Stimulated activated CD4-positive, alpha-beta T cell treated with anti-CD3 and anti-CD28 coated beads, Interleukin-1b, Interleukin-23, amount 100 ng/mL, for 48 hours (primary cell): ENCODE data around the gene TMEM167A.

Experiments used
- DNase-seq: peaks from one replicate; pipeline ENCODE4 v3.0.0-alpha.2; 2020

The TMEM167A gene

DNA sequence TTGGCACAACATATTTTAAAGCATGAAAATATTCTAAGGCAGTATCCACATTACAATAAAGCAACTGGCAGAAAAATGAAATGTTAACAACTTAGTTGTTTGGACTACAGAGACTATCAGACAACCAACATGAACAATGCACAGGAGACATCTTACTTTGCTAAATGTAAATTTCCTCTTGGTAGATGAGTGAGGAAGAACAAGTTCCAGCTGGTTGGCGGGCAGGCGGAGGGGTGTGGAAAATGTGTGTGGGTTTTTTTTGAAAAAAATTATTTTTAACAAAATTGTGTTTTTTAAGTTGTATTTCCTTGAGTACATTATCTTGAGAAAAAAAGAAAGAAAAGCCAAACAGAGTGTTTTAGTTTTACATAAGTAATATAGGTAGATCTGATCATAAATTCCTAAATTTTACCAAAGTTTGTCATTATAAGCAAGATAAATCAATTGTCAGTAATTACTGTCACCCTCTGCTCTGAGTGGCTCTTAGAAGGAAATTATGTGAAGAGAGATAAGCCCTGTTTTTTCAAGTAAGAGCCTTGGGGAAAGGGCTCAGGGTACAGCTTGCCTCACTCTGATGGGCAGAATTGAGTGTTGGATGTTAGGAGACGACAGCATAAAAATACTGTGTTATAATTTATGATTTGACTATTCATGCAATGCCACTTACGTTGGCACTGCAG, 42.5 kb downstream of the TMEM167A start:
- DNase-seq: no peak

DNA sequence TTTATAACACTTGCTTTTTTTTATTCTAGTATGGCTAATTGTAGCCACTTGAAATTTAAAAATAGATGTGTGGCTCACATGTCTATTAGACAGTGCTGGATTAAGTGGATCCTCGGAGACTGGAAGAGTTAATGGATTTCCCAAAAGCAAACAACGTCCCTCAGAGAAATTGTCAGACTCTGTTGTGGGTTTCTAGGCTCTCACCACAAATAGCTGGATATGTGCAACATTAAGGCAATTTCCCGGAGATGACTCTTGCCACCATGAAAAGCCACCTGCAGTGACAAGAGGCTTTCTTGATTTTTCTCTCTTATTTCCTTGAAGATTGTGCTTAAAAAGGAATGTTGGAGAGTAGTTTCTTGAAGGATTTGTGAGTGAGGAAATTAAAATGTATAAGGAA, 43.2 kb downstream of the TMEM167A start:
- DNase-seq: no peak

DNA sequence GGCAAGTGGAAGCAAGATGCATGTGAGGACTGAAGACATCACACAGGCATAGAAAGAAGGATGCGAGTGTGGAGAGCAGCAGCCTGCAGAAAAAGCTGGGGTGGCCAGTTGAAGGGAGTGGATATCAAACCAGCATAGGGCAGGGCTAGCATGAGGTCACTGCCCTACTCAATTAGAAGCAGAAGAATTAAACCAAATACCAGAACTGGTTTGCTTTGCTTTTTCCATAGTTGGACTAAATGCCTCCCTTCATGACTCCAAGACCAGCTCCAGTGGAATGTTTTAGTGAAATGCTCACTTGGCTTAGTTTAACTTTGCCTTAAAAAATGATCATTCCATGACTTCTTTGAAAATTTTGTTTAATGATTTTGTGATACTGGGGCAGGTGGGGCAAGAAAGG, 45.8 kb downstream of the TMEM167A start:
- no peak for DNase-seq

DNA sequence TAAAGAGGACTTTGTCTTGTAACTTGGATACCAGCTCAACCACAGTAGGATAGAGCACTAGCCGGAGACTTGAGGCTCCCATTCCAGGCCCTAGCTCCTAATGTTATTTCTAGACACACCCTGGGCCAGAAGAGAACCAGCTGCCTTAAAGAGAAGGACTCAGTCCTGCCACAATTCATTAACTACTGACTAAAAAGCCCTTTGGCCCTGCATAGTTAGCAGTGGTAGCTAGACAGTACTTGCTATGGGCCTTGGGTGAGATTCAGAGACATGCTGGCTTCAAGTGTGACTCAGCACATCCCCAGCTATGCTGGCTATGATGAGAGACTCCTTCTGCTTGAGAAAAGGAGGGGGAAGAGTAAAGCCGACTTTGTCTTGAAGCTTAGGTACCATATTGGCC, 47.3 kb downstream of the TMEM167A start:
- no peak for DNase-seq

DNA sequence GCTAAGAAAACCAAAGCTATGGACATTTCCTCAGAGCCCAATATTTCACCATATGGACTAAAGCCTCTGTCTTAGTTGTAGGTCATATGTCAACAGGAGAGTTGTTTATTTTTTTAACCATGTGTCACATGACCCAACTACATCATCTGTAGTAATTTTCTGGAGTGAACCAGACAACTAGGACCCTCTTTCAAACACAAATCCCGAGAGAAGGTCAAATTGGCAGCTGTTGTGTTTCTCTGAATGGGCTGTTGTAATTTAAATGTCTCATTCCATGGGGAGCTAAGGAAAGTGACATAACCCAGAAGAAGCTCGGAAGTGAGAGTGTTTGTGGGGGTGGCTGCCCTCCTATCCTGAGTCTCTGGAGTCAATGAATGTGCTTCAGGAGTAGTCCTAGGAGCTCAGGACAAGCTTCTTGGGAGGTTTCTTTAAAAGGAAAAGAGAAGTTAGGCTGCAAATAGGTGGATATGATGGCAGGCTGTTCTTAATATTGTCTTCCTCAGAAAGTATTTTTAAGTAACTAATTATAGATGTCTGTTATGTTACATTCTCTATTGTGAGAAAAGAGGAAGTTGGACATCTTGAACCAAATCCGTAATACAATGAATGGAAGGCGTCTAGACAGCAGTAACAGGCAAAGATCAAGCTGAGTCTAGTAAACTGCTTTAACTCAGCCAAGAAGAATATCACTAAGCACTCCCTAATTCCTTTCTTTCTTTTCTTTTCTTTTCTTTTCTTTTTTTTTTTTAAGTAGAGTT, 50.1 kb downstream of the TMEM167A start:
- no peak for DNase-seq

DNA sequence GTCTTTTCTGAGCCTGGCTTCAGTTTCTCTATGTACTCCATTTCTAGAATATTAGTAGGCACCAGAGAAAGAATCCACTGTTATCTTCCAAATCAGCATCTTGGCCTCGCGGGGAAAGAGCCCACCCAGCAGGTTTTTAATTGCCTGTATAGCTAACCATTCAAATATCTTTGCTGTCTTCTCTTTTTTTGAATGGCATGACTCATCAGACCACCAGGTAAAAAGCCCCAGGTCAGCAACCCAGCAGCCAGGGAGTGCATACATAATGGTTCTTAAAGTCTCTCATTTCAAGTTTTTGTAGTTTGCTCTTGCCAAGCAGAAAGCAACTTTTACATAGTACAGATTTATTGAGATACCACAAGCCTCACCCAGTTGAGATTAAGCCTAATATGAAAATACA, 50.7 kb downstream of the TMEM167A start:
- no peak for DNase-seq

DNA sequence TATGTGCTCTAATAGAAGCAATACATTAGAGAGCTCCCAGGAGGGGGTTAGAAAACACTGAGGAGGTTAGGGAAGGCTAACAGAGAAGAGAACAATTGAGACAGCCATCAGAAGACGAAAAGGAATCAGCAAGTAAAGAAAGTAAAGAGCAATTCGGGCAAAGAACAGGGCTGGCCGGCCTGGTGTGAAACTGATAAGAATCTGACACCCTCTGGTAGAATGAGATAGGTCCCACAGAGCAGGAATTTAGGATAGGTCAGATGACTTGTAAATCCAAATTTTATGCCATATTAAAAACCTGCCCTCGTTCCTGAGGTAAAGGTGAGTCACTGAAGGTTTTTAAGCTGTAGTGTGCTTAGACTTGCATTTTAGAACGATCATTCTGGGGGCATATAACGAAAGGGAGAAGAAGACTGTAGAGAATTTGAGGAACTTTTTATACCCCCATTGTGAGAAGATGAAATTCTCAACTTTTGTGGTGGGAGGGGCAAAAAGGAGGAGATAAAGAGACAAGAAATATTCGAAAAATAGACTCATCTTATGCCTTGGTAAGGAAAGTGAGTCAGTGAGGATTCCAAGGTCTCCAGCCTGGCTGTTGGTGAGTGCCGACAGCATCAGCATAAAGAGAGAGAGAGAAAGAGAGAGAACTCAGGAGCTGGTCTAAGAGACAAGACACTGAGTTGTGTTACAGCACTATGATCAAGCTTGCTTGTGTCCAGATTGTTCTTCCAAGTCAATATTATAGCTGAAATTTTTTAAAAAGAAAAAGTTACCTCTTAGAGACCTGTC, 51.3 kb downstream of the TMEM167A start:
- DNase-seq: no peak

DNA sequence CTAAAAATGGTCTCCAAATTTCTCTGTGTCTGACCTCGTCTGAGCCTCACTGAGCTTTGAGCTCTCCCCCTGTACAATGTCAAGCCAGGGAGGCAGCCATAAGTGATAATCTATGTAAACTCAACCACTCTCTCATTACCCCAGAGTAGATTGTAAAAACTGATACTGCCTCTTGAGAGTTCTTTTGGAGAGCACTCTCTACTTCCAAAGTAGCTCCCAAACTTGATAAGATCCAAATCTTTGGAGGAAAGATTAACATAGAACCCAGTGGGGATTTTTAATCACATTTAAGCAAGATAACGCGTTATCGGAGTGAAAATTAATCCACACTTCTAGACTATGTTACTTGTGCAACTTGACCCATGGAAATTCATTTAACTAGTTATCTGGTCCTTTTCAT, 54.9 kb downstream of the TMEM167A start:
- DNase-seq: no peak

DNA sequence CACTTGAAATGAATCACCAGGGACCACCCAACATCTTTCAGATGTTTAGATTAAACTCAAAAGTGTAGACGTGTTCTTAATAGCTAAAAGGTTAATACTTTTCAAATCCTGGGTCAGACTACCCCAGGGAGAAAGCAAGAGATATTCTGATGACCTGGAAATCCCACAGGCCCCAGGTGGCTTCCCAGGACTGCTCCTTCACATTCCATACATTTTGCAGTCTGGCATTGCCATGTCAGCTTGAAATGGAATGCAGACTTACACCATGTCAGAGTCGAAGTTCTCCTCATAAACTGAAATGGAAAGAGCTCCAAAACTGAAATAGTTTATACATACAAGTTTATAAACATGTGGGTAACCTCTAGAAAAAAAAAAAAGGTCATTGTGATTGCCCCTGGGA, 61.5 kb downstream of the TMEM167A start:
- DNase-seq: no peak

DNA sequence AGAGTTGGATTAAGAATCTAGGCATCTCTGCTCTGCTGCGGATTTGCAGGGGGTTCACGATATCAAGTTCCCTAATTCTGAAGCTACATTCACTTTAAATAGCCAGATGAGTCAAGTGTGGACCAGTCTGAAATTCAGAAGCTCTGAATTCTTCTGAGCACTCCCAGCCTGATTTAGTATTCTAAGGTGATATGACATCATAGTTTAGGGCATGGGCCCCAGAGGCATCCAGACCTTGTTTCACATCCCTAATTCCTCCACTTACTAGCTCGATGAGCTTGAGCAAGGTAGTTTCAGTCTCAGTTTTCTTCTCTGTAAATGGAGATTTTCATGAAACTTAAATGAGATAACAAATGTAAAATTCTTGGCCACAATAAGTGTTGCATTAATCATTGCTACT, 65.2 kb downstream of the TMEM167A start:
- no peak for DNase-seq

DNA sequence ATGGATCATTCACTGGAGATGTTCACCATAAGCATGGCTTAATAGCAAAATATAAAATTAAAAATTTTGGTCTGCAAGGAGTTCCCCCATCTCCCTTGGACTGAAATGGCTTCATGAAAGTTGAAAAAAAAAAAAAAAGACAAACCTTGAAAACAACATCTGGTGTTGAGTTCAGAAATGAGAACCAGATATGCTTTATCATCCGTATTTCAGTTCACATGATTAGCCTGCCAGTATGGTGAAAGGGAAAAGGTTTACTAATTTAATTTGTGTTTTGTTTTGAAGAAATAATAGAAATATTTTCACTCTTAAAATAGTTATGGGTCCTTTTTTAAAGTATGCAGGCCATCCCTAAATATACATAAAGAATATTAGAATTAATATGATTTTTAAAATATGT, 67.8 kb downstream of the TMEM167A start:
- DNase-seq: no peak

DNA sequence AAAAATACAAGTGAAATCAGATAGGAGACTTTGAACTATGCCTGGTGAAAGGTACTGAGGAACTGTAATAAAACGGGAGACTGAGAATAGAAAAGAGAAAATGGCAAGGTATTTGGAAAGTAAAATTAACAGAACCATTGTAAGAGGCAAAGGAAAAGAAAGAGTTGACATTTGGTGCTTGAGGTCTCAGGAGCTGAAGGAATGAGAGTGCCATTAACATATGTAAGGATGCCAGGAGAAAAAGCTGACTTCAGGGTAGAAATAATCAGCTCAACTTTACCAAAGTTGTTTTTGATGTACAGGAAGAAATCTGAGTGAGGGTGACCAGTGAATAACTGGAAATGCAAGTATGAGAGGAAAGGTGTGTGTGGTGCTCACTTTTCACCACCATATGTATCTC, 69.4 kb downstream of the TMEM167A start:
- DNase-seq: no peak

DNA sequence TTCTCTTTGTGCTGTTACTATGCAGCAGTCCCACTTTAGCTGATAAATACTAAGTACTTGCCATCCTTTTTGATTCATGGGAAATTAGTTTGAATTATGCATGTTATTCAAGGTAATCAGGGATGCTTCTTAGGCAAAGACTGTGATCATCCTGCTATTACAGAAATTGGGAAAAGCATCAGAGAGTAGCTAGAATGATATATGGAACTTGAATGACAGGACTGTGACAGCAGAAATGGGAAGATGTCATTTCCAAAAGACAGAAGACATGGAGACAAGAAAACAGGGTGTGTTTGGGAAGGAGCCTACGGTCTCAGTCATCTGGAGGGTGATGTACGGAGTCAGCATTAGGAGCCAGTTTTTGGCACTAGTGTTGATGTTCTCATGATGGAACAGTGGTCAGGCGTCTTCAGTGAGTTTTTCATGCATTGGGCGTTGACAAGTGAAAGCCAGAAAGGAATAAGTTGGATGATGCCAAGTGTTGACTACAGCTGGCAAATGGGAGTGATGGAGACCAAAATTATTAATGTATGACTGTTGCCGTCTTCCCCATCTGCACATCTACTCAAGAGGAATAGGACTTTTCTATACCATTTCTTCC, 70.4 kb downstream of the TMEM167A start:
- DNase-seq: no peak

DNA sequence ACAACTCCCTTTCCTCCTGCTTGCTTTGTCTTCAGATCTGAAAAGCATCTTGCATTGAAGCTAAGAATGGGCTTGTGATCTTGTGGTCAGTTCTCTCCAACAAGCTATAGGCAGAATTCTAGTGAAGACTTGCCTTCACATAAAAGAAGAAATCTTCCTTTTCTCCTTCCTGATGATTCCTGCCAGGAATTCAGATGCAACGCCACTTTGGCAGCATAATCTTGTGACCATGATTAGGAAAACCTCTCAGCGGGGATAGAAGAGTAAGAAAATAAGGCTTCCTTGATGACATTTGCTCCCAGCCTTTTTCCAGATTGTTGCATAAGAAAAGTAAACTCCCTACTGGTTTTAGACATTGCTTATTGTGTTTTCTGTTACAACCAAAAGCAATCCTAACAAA, 73.4 kb downstream of the TMEM167A start:
- DNase-seq: no peak
